Kidney (tissue), 14 donors: ENCODE results near the gene VSTM1. TPM values are rescaled to one million over a fixed set of nuclear protein-coding genes. Genes with fewer than 3 reads are reported as not detected.
A peak's percentile ranks its signal among the peaks of the same experiment; 100 is the strongest.
"Not testable (repeated sequence)": the region's sequence is repeated elsewhere in the genome, so short reads cannot be mapped to it uniquely, and the experiment has no call there.

Experiments used
- DNase-seq, 5 donors: peaks; one replicate each; pipeline ENCODE4 v3.0.0-alpha.2; 2013 to 2020
- FAIRE-seq: peaks from 2 replicates; lab custom pipeline; 2012; peaks lifted over from hg19 to GRCh38; lab: Jason Lieb, UNC
- H3K27ac ChIP-seq, 2 donors: one replicate each; pipeline ENCODE4 v1.7.0; 2013; ENCODE audit warnings: low read depth in 2 of 2, low read length in 2 of 2, inconsistent platforms in 1 of 2
- H3K27me3 ChIP-seq: one replicate; pipeline ENCODE4 v1.7.1; 2013; ENCODE audit warnings: low read length, inconsistent platforms; ENCODE audit not compliant: control insufficient read depth, insufficient read depth
- H3K36me3 ChIP-seq, 3 donors: one replicate each; pipeline versions ENCODE4 v1.7.0 to v1.7.1; 2013; ENCODE audit warnings: low read length in 3 of 3, control low read depth in 1 of 3, inconsistent platforms in 1 of 3; ENCODE audit not compliant: insufficient read depth in 3 of 3, control insufficient read depth in 2 of 3
- H3K4me1 ChIP-seq, 3 donors: one replicate each; pipeline versions ENCODE4 v1.7.0 to v1.7.1; 2013; ENCODE audit warnings: low read length in 3 of 3, inconsistent platforms in 1 of 3, low read depth in 1 of 3; ENCODE audit not compliant: control insufficient read depth in 2 of 3, insufficient read depth in 2 of 3
- H3K4me3 ChIP-seq, 3 donors: one replicate each; pipeline versions ENCODE4 v1.7.0 to v1.8.1; 2013; ENCODE audit warnings: low read length in 3 of 3, control low read depth in 1 of 3, inconsistent platforms in 1 of 3
- H3K9ac ChIP-seq, 3 donors: one replicate each; pipeline versions ENCODE4 v1.7.0 to v1.7.1; 2013; ENCODE audit warnings: low read length in 3 of 3, control low read depth in 1 of 3, inconsistent platforms in 1 of 3
- H3K9me3 ChIP-seq, 3 donors: one replicate each; pipeline versions ENCODE4 v1.7.0 to v1.7.1; 2013; ENCODE audit warnings: low read length in 3 of 3, control low read depth in 1 of 3, inconsistent platforms in 1 of 3; ENCODE audit not compliant: control insufficient read depth in 2 of 3, insufficient read depth in 1 of 3
- CTCF ChIP-seq: IDR thresholded peaks from 3 replicates; pipeline ENCODE4 v1.5.1; 2012; ENCODE audit warnings: mild to moderate bottlenecking, moderate library complexity, borderline replicate concordance; ENCODE audit not compliant: insufficient read depth; ENCODE audit errors: extremely low read depth
- intact Hi-C: fragments of 100-400 bp; cut with DNase I; formaldehyde crosslinking; loops from one replicate; pipeline ENCODE4 v1.11.1; 2022
- polyA plus RNA-seq: library from polyadenylated mRNA; stranded (reverse); fragments of 350-450 nt; fragmentation: Illumina TruSeq; extraction: RNeasy Lipid Tissue Mini Kit (QIAGEN cat#74804); gene quantifications from one replicate; pipeline ENCODE4 v1.2.3, GENCODE V29; 2014; ENCODE audit warnings: low read depth, low replicate concordance; ENCODE audit not compliant: insufficient read depth
- total RNA-seq: library from RNA; stranded (reverse); fragmentation: NEBNext Ultra II Directional; extraction: Animal tissue kit (Norgen Biotek cat#: 25700); gene quantifications from one replicate; pipeline ENCODE4 v1.2.1, GENCODE V29; 2021
- donor health status: control.
- donor health status: control.
- donor health status: control.
- donor health status: control.
- donor health status: control.
- donor health status: DM: yes; HTN: yes; CAD: no.
- donor health status: Normal renal cell carcinoma (clear cell type).

Gene VSTM1
- total and polyA plus RNA-seq, 2 donors from 2014 or later: 0.35 to 1.0 TPM

- no peak overlapping the region for H3K9ac ChIP-seq
- FAIRE-seq: no peak
- peak in 1 of 5 donors; percentile 26 for DNase-seq
These were observed 35.6 kb upstream of the VSTM1 start for GRCh38 chr19:54099190-54099902.

GRCh38 chr19:54096617-54097106 lies 33.0 kb upstream of the VSTM1 start:
- FAIRE-seq (no peak), DNase-seq (peak in 1 of 5 donors; percentile 72)
- TF ChIP-seq CTCF: peak; percentile 7
- intact Hi-C loops: no loop called here
- Histone ChIP-seq H3K9me3 (no peaks in the 10 kb centered on the region), H3K4me3 (no peak overlapping the region), H3K9ac (no peak overlapping the region), H3K36me3 (no peaks in the 10 kb centered on the region), H3K27ac (no peak overlapping the region), H3K27me3 (no peaks in the 10 kb centered on the region), H3K4me1 (no peaks in the 10 kb centered on the region)

More at GRCh38 chr19:54099190-54099902, 35.6 kb upstream of the VSTM1 start:
- Histone ChIP-seq H3K4me3 (no peak overlapping the region), H3K36me3 (no peaks in the 10 kb centered on the region), H3K9me3 (no peaks in the 10 kb centered on the region), H3K27ac (no peak overlapping the region), H3K4me1 (peaks cover 0 to 5% (median 0%) of the 10 kb centered on the region in 3 donors), H3K27me3 (no peaks in the 10 kb centered on the region)
- intact Hi-C loops: no loop called here
- TF ChIP-seq CTCF: no peak

- H3K27me3 ChIP-seq: not testable (repeated sequence)
These were observed 32.3 kb upstream of the VSTM1 start for GRCh38 chr19:54095859-54096616.

More at GRCh38 chr19:54095859-54096616, 32.3 kb upstream of the VSTM1 start:
- FAIRE-seq, H3K4me1 ChIP-seq, H3K9ac ChIP-seq, H3K27ac ChIP-seq, H3K36me3 ChIP-seq, H3K9me3 ChIP-seq, H3K4me3 ChIP-seq, intact Hi-C loops: not testable (repeated sequence)
- peak in 4 of 5 donors; percentile 36 to 78 (median 48) for DNase-seq
